Measurements from ENCODE around the gene AIFM1.
A peak's percentile ranks its signal among the peaks of the same experiment; 100 is the strongest.

Gene AIFM1

GRCh38 chrX:130167040-130167439, 1.4 kb upstream of the AIFM1 start:
- DNase-seq: no peak

DNA sequence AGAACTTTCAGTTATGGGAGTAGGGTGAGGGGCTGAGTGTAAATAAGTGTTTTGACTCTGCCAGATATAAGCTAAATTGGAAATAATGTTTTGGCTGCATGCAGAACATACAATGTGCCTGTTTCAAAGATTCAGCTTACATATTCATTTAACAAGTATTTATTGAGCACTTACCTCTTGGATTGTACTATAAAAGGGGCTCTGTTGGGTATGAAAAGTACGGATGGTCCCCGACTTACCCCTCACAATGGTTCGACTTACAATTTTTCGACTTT, 799 bp upstream of the AIFM1 start:
- DNase-seq: no peak

DNA sequence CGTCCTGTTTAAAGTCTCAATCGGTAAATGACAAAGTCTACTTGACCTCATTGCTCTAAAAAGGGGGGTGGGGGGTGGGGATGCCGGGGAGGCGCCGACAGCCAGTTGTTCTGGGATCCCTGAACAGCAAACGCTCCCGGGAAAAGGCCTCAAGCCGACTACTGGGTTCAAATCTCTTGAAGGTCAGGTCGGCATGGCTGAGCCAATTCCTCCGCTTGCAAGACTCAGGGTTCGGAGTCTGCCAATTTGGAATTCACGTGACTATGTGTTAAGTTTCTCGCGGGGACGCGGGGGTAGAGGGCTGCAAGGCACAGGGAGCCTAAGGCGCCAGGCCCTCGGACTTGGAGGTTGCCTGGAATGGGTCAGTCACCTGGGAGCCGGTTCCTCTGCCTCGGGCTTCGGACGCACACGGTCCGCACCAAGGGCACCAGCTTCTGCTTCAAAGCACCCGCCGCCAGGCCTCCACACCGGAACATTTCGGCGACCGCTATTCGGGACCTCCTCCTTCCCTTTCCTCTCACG, 399 bp downstream of the AIFM1 start:
- no peak for DNase-seq

- DNase-seq: no peak
Measured at GRCh38 chrX:130163398-130163797, 2.2 kb downstream of the AIFM1 start.

DNA sequence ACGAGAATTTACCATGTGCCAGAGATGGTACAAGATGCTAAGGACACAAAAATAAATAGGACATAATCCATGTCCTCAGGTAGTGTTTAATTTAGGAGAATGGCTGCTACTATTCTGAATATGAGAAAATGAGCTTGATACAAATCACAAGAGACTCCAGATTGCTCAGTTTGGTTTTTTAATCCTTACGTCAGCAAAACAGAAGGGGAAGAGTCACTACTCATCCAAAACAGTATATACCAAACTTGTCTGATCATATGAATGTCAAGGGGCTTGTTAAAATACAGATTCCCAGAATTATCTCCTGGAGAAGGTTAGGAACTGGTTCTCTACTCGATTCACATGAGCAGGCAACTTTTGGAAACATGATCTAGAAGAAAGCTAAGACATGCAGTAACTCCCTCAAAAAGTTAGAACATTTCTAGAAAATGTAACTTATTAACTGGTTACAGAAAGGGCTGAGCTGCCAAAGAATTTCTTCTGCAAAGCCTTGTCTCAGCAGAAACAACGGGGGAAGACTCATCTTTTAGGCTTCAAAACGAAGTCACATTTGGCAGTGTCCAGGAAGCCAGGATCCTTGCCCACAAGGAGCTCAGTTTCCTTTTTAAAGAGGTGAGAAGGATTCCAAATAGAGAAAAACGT, 3.4 kb downstream of the AIFM1 start:
- DNase-seq: no peak

DNA sequence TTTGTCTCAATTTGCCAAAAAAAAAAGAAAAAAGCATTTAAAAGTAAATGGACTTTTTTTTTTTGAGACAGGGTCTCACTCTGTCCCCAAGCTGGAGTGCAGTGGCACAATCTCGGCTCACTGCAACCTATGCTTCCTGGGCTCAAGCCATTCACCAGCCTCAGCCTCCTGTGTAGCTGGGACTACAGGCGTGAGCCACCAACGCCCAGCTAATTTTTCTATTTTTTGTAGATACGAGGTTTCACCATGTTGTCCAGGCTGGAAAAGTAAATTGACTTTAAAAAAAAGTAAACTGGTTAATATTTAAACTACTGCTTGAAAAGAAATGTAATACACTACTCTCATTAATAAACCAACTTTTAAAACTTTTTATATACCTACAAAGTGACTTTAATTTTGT, 5.9 kb downstream of the AIFM1 start:
- no peak for DNase-seq

- DNase-seq: no peak
Measured at GRCh38 chrX:130158311-130158710, 7.3 kb downstream of the AIFM1 start.

- no peak for DNase-seq
Measured at GRCh38 chrX:130155564-130155963, 10.1 kb downstream of the AIFM1 start.

- DNase-seq: no peak
Measured at GRCh38 chrX:130147631-130148030, 18.0 kb downstream of the AIFM1 start.

GRCh38 chrX:130145123-130145522, 20.5 kb downstream of the AIFM1 start:
- DNase-seq: no peak

DNA sequence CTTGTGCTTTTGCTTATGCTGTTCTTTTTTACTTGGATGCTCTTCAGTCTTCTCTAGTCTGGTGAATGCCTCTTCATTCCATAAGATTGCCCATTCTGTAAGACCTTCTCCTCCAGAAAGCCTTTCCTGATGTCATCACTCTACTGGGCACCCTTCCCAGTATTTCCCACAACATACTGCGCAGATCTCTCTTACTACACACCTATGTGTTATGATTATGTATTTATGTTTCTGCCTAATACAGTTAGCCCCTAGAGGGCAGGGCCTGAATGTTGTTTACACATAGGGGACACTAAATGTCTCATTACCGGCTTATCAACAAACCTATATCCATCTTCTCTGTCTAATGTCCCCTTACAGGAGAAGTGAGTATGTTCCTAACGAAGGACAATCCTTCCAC, 21.1 kb downstream of the AIFM1 start:
- peak; percentile 77 for DNase-seq

DNA sequence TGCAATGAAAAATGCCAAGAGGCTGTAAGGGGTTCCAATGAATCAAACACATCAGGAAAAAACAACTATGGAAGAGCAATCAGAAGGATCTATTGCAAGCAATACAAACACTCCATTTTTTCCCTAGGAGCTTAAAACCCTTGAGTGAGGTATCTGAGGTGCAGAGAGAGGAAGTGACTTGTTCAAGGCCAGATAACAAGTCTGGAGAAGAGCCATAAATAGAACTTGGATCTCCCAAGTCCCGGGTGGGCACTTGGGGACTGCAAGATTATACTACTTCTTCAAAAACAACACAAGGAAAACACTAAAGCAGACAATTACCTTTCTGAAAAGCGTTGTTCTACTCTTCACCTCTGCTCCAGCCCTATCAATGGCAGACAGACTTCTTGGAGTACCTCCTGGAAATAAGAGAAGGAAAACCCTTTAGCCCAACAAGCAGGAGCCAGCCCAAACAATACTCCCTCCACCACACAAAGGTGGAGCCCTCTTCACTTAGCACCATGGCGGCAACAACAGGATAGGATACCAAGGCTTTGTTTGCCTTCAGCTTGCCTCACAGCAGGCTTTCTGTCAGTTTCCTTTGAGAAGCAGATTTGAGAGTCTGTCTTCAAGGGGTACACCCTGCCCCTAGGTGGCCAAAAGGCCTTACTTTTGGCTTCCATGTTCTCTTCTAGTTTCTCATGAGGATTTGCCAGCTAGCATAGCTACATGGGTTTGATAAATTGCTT, 26.0 kb downstream of the AIFM1 start:
- no peak for DNase-seq

- no peak for DNase-seq
Measured at GRCh38 chrX:130136961-130137360, 28.7 kb downstream of the AIFM1 start.

- no peak for DNase-seq
Measured at GRCh38 chrX:130136496-130136895, 29.1 kb downstream of the AIFM1 start.

GRCh38 chrX:130130990-130131389, 34.7 kb downstream of the AIFM1 start:
- DNase-seq: no peak

- DNase-seq: peak; percentile 88
Measured at GRCh38 chrX:130125091-130125874, 40.4 kb downstream of the AIFM1 start.

DNA sequence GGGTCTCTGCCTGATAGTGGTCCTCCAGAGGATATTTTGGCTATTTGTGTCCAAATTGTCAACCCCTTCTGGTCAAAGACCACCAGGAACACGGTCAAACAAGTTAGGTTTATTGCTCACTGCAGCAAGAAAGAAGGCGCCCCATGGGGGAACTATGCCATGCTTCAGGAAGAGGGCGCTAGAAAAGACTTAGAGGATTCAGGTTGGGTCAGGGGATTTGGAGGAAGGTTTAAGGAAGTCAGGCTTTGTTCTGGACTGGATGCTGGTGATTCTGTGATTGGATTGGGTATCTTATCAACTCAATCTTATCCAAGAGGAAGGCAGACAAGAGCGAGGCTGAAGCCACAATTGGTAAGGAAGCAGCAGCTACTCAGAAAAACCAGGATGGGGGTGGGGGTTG, 41.1 kb downstream of the AIFM1 start:
- DNase-seq: no peak

GRCh38 chrX:130121505-130121800, 44.2 kb downstream of the AIFM1 start:
- no peak for DNase-seq

GRCh38 chrX:130120746-130121504, 44.7 kb downstream of the AIFM1 start:
- DNase-seq: peak; percentile 78

DNA sequence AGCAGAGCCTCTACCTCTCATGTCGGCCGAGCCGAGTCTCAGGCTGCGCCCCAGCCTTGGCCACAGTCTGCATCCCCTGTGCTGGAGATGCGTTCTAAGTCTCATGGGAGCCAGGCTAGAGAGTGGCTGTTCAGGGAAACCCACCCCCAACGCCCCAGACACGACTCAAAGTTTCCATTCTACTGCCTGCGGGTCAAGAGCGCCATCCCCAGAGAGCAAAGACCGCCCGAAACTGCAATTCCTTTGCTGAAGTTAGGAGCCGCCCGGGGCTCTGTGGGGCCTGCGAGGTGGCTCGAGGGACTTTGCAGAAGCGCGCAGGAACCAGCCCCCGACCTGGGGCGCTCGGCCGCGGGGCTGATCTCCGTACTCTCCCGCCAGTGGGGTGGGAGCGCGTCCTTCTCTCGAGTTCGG, 45.3 kb downstream of the AIFM1 start:
- DNase-seq: no peak

DNA sequence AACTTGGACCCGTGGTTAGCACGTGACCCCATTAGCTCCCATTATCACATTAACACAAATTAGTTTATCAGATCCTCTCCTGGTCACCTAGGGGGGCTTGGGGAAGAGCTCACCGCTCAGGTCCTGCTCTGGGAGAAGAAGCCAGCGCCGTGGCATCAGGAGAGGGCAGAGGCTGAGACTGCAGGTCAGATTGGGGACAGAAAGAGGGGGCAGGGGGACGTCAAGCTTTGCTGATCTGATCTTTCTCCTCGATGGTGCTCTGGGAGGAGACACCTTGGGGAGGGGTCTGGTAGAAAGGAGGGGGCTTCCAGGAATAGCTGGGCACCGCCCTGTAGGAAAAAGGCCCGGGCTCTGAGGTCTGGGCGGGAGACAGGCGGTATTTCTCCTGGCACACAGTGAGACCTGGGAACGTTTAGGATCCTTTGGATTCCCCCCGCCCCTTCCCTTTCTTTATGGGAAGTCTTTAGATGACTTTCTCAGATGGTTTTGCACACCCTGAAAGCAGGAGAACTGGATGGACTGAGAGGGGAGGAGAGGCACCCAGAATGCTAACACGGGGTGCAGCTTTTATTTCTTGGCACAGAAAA, 46.2 kb downstream of the AIFM1 start:
- DNase-seq: no peak

DNA sequence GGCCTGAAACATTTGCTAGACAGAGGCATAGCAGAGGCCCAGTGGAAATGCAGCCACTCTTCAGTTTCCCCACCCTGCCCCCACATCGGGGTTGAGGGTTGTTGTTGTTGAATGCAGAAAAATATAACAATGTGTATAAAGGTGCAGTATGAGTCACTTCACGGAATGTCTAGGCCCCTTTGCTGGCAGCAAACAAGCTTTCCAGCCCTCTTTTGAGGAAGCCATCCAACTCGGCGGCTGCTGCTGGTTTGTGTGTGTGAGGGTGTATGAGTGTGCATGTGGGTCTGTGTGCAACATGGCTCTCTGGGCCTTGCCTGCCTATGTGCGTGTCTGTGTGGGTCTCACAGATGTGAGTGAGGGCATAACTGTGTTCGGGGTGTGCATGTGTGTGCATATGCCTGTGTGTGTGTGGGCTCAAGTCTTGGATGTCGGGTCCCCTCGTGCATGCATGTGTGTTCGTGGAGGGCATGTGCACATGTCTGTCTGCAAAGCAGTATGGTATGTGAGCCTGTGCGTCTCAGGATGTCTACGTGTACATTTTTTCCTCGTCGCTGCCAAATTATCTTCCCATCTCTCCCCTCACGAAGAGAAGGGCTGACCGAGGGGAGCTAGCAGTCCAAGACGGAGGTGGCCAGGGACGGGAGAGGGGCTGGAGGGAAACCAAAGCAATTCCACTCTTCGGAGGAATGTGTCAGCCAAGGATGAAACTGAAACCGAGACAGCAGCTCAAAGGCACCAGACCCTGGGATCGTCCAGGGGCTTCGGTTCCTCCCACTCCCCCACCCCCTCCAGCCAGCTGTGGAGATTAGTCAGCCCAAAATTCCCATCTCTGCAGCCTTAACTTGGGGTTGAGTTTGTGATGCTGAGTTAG, 47.0 kb downstream of the AIFM1 start:
- DNase-seq: peak; percentile 62
